MCF 10A (cell line): Measurements from ENCODE around the gene GREB1L. TPM values are rescaled to one million over a fixed set of nuclear protein-coding genes. Genes with fewer than 3 reads are reported as not detected.
A peak's percentile ranks its signal among the peaks of the same experiment; 100 is the strongest.

ENCODE experiments used
- BruUV-seq: library from RNA; stranded (reverse); fragments of 400-500 nt; replicated peaks from 2 replicates; lab custom pipeline; 2021; lab: Mats Ljungman, UMichigan
- CTCF ChIA-PET: fragments of 300-600 bp; sonication (Branson Sonifier 250); formaldehyde crosslinking; extraction: SDS; loops from one replicate; lab custom pipeline; 2021; ENCODE audit warnings: antibody characterized with exemption, inconsistent platforms; lab: Yijun Ruan, JAX
- POLR2A ChIA-PET: fragments of 300-600, 350-650 bp; sonication (Branson Sonifier 250); formaldehyde crosslinking; extraction: SDS; loops from one replicate; lab custom pipeline; 2020; ENCODE audit warnings: antibody characterized with exemption, inconsistent platforms; lab: Yijun Ruan, JAX
- DNase-seq: peaks from one replicate; pipeline ENCODE4 v3.0.0-alpha.2; 2018; ENCODE audit not compliant: unreplicated experiment
- H3K27ac Mint-ChIP-seq: one replicate; pipeline ENCODE4 v1.8.0; 2022; ENCODE audit warnings: mild to moderate bottlenecking, low read depth, mixed read lengths; ENCODE audit not compliant: unreplicated experiment
- H3K27me3 Mint-ChIP-seq: one replicate; pipeline ENCODE4 v1.8.0; 2022; ENCODE audit warnings: mixed read lengths; ENCODE audit not compliant: insufficient read depth, unreplicated experiment
- H3K36me3 Mint-ChIP-seq: one replicate; pipeline ENCODE4 v1.8.0; 2022; ENCODE audit warnings: mild to moderate bottlenecking, moderate library complexity, mixed read lengths; ENCODE audit not compliant: insufficient read depth, unreplicated experiment
- H3K4me1 Mint-ChIP-seq: one replicate; pipeline ENCODE4 v1.8.0; 2022; ENCODE audit warnings: mixed read lengths; ENCODE audit not compliant: insufficient read depth, unreplicated experiment
- H3K4me3 Mint-ChIP-seq: one replicate; pipeline ENCODE4 v1.8.0; 2022; ENCODE audit warnings: mild to moderate bottlenecking, moderate library complexity, mixed read lengths; ENCODE audit not compliant: unreplicated experiment
- H3K9me3 Mint-ChIP-seq: one replicate; pipeline ENCODE4 v1.8.0; 2022; ENCODE audit warnings: mixed read lengths; ENCODE audit not compliant: unreplicated experiment
- CTCF ChIP-seq: fragments of 200-600 bp; IDR thresholded peaks from one replicate; pipeline ENCODE4 v1.8.0; 2022; ENCODE audit warnings: antibody characterized with exemption, mild to moderate bottlenecking; ENCODE audit not compliant: unreplicated experiment
- intact Hi-C: fragments of 100-400 bp; cut with micrococcal nuclease; formaldehyde crosslinking; loops from 2 replicates; pipeline ENCODE4 v1.14.1; 2022
- total RNA-seq: library from RNA; stranded (reverse); gene quantifications from 2 replicates; pipeline ENCODE4 v1.2.3, GENCODE V29; 2022

The GREB1L gene
- total RNA-seq, 1 experiment from 2014 or later = 9.4 TPM

DNA sequence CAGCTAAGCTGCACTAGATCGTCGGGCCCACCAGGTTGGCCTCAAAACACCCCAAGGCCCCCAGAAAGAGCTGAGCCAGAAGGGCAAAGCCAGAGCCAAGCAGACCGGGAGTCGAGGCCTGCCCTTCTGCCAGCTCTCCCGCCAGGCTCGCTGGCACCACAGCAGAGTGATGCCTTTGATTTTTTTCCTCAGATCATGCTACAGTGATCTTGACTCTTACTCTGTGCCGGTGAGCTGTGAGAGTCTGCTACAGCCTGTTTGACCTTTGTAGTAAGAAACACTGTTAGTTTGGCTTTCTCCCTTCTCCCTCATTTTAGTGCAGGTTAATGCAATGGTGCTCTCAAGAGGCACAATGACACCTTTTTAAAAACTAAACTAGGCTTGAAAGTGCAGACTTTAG is 260.6 kb downstream of the GREB1L start:
- Mint-ChIP-seq H3K27ac (no peak overlapping the region), H3K4me3 (no peak overlapping the region), H3K9me3 (no peaks in the 10 kb centered on the region), H3K36me3 (no peaks in the 10 kb centered on the region), H3K27me3 (no peaks in the 10 kb centered on the region), H3K4me1 (no peaks in the 10 kb centered on the region)
- no peak for TF ChIP-seq CTCF
- ChIA-PET CTCF (interaction anchor here (0.7 to 1.0 kb wide), 5 partner anchors 14 to 438 kb away, joined by 3 to 4 read pairs (median 3); no protein-coding TSS in a partner anchor), POLR2A (no interaction called here)
- DNase-seq = no peak
- intact Hi-C loops = no loop called here
- no TSS peak for BruUV-seq

- ChIA-PET POLR2A (no interaction called here), CTCF (interaction anchor here (1.7 kb wide), 1 partner anchor 313 kb away, joined by 9 read pairs; no protein-coding TSS in a partner anchor)
- H3K27ac Mint-ChIP-seq = no peak overlapping the region
- no peaks in the 10 kb centered on the region for H3K27me3 Mint-ChIP-seq
- intact Hi-C loops = no loop called here
- DNase-seq = no peak
- no peak overlapping the region for H3K4me3 Mint-ChIP-seq
- no peaks in the 10 kb centered on the region for H3K4me1 Mint-ChIP-seq
- peaks cover 5% of the 10 kb centered on the region for H3K36me3 Mint-ChIP-seq
- TF ChIP-seq CTCF = no peak
- peaks cover 9% of the 10 kb centered on the region for H3K9me3 Mint-ChIP-seq
- BruUV-seq = no TSS peak
These were observed 266.1 kb downstream of the GREB1L start for GRCh38 chr18:21507913-21508701.

GRCh38 chr18:21509062-21509461 is 267.0 kb downstream of the GREB1L start:
- H3K27ac Mint-ChIP-seq = no peak overlapping the region
- POLR2A ChIA-PET = no interaction called here
- peak; percentile 1 for DNase-seq
- no TSS peak for BruUV-seq
- CTCF ChIA-PET = interaction anchor here (0.7 to 1.7 kb wide), 4 partner anchors 11 to 345 kb away, joined by 3 to 9 read pairs (median 3); no protein-coding TSS in a partner anchor
- TF ChIP-seq CTCF = no peak
- intact Hi-C loops = no loop called here
- peaks cover 5% of the 10 kb centered on the region for H3K36me3 Mint-ChIP-seq
- no peaks in the 10 kb centered on the region for H3K27me3 Mint-ChIP-seq
- peaks cover 9% of the 10 kb centered on the region for H3K9me3 Mint-ChIP-seq
- no peak overlapping the region for H3K4me3 Mint-ChIP-seq
- no peaks in the 10 kb centered on the region for H3K4me1 Mint-ChIP-seq

GRCh38 chr18:21513292-21513691 is 271.3 kb downstream of the GREB1L start:
- no peaks in the 10 kb centered on the region for H3K27me3 Mint-ChIP-seq
- no peak for TF ChIP-seq CTCF
- peaks cover 9% of the 10 kb centered on the region for H3K9me3 Mint-ChIP-seq
- intact Hi-C loops = no loop called here
- no peak overlapping the region for H3K27ac Mint-ChIP-seq
- CTCF ChIA-PET = interaction anchor here (1.0 to 1.5 kb wide), 3 partner anchors 24 to 1190 kb away, joined by 3 to 4 read pairs (median 3); no protein-coding TSS in a partner anchor
- POLR2A ChIA-PET = no interaction called here
- no peak overlapping the region for H3K4me3 Mint-ChIP-seq
- DNase-seq = no peak
- peaks cover 26% of the 10 kb centered on the region for H3K36me3 Mint-ChIP-seq
- no peaks in the 10 kb centered on the region for H3K4me1 Mint-ChIP-seq
- BruUV-seq = no TSS peak
